GM21737 (cell line): ENCODE results near the gene ZMYM2.
"Not testable (repeated sequence)": the region's sequence is repeated elsewhere in the genome, so short reads cannot be mapped to it uniquely, and the experiment has no call there.

Source experiments
- ATAC-seq: cut with Tn5 transposase; IDR thresholded peaks from one replicate; pipeline ENCODE4 v1.9.1; 2021; ENCODE audit warnings: mild to moderate bottlenecking, moderate library complexity; ENCODE audit not compliant: unreplicated experiment

ZMYM2 gene

GRCh38 chr13:19958155-19959111 is at the start of gene ZMYM2:
ZMYM2 (plus strand) TSS chr13:19958727; CDS start chr13:19993073, 34,346 bp downstream.
- peak; percentile 81 for ATAC-seq

- ATAC-seq, result no peak
Observed at GRCh38 chr13:19910336-19911072, 48.0 kb upstream of the ZMYM2 start.

GRCh38 chr13:19927117-19927748 is 31.3 kb upstream of the ZMYM2 start:
- ATAC-seq, result no peak

- ATAC-seq, result no peak
Observed at GRCh38 chr13:19940106-19940505, 18.4 kb upstream of the ZMYM2 start.

- no peak for ATAC-seq
Observed at GRCh38 chr13:19950374-19950773, 8.2 kb upstream of the ZMYM2 start.

- ATAC-seq, result no peak
Observed at GRCh38 chr13:19952850-19953249, 5.7 kb upstream of the ZMYM2 start.

GRCh38 chr13:19955873-19956559 is 2.5 kb upstream of the ZMYM2 start:
- no peak for ATAC-seq

- peak; percentile 19 for ATAC-seq
Observed at GRCh38 chr13:19957320-19958154, 990 bp upstream of the ZMYM2 start.

GRCh38 chr13:19959141-19959830 is 759 bp downstream of the ZMYM2 start:
- no peak for ATAC-seq

GRCh38 chr13:19959831-19960652 is 1.5 kb downstream of the ZMYM2 start:
- ATAC-seq, result peak; percentile 32

GRCh38 chr13:19960653-19960976 is 2.1 kb downstream of the ZMYM2 start:
- no peak for ATAC-seq

- ATAC-seq, result no peak
Observed at GRCh38 chr13:19961489-19961888, 3.0 kb downstream of the ZMYM2 start.

GRCh38 chr13:19961924-19962323 is 3.4 kb downstream of the ZMYM2 start:
- ATAC-seq, result no peak

- no peak for ATAC-seq
Observed at GRCh38 chr13:19962894-19963293, 4.4 kb downstream of the ZMYM2 start.

GRCh38 chr13:19967621-19968020 is 9.1 kb downstream of the ZMYM2 start:
- no peak for ATAC-seq

GRCh38 chr13:19974498-19975009 is 16.0 kb downstream of the ZMYM2 start:
- ATAC-seq, result not testable (repeated sequence)

- no peak for ATAC-seq
Observed at GRCh38 chr13:19978831-19979437, 20.4 kb downstream of the ZMYM2 start.

- ATAC-seq, result no peak
Observed at GRCh38 chr13:19981685-19982238, 23.2 kb downstream of the ZMYM2 start.
